Skin of body (tissue), 2 donors: ENCODE data around the gene DHX58. TPM values are rescaled to one million over a fixed set of nuclear protein-coding genes. Genes with fewer than 3 reads are reported as not detected.

Source experiments
- DNase-seq: peaks from one replicate; lab custom pipeline; 2025; lab: John Stamatoyannopoulos, UW
- total RNA-seq: library from RNA; depleted of rRNA; stranded (reverse); fragments of >200 nt; gene quantifications from one replicate; pipeline ENCODE4 v1.2.3, GENCODE V29; 2014

DHX58 gene
- total RNA-seq, 1 donor from 2014 or later: 5.4 TPM

DNA sequence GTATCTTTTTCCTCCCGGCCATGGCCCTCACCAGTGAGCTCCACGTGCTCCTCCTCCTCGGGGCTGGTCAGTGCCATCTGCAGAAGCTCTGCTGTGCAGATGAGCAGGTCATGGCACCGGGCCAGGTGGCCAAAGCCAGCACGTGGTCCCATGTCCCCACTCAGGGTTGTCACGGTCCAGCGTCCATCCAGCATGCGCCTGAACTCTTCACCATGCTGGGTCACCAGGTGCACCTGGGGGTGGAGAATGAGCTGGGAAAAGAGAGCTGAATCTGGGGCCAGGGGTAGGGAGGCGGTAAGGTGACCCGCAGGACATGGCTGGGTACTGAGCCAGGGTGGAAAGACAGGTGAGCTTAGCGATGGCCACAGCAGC lies 1.3 kb downstream of the DHX58 start:
- no peak for DNase-seq

DNA sequence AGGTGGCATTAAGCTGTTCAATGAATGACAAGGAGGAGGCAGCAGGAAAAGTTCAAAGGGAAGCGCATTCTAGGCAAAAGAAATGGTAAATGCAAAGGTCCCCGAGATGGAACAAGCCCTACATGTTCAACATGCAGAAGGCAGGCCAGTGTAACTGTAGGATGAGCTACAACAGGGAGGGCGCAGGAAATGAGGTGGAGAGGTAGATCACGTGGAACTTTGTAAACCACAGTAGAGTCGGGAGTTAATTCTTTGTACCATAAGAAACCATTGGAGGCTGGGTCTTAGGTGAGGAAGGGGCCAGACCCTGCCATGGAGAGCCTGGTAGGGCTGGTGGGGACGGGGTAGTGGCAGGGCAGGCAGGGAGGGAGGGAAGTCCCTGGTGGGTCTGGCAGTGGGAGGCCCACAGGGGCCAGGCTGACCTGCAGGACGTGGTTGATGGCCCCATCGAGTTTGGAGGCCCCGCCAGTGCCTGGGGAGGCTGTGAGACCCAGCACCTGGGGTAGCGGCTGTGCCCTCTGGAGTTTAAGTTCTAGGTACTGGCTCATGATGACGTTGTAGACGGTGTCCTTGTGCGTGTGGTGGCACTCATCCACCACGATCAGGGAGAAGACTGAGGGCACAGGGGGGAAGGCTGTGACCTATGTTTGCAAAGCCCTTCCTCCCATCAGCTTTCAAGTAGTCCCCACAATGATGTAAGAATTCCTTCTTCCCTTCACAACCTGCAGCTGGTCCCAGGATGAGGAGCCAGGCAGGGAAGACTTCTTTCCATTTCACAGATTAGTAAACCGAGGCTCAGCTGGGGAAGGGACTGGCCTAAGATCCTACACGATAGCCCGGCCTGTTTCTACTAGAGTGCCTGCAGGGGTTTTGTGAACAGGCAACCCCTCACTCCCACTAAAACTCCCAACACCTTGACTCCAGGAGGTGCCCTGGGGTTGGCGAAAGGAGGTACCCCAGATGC lies 1.9 kb downstream of the DHX58 start:
- no peak for DNase-seq

- DNase-seq: no peak
These were observed 3.4 kb downstream of the DHX58 start for GRCh38 chr17:42109086-42109485.

GRCh38 chr17:42107597-42108576 lies 4.6 kb downstream of the DHX58 start:
- no peak for DNase-seq

DNA sequence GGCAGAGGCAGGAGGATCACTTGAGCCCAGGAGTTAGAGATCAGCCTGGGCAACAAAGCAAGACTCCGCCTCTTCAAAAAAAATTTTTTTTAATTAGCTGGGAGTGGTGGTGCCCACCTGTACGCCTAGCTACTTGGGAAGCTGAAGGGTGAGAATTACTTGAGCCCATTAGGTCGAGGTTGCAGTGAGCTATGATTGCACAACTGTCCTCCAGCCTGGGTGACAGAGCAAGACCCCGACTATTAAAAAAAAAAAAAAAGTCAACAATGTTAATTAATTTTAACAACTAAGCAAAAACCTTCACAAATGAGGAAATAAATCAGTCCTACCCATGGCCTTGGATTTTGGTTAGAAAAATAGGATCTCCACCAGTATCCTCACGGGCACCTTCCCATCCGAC lies 5.4 kb downstream of the DHX58 start:
- DNase-seq: no peak

GRCh38 chr17:42106009-42106408 lies 6.5 kb downstream of the DHX58 start:
- DNase-seq: no peak

DNA sequence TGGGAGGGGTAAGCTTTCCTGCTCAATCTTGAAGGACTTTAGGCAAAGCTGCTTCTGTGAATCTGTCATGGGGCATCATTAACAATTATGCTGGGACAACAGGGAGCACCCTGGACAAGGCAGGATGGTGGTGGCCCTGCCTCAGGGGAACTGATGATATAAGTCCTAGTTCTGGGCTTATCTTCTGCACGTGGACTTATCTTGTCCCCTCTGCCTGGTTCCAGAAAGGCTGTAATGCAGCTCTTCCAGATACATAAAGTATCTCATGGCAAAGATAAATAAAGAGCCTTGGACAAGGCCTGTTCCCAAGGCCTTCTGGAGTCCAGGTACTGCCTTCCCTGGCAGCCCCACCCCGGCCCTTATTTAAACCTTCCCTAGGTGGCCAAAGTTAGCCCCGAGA lies 8.2 kb downstream of the DHX58 start:
- DNase-seq: no peak

GRCh38 chr17:42103221-42103954 lies 9.1 kb downstream of the DHX58 start:
- no peak for DNase-seq

DNA sequence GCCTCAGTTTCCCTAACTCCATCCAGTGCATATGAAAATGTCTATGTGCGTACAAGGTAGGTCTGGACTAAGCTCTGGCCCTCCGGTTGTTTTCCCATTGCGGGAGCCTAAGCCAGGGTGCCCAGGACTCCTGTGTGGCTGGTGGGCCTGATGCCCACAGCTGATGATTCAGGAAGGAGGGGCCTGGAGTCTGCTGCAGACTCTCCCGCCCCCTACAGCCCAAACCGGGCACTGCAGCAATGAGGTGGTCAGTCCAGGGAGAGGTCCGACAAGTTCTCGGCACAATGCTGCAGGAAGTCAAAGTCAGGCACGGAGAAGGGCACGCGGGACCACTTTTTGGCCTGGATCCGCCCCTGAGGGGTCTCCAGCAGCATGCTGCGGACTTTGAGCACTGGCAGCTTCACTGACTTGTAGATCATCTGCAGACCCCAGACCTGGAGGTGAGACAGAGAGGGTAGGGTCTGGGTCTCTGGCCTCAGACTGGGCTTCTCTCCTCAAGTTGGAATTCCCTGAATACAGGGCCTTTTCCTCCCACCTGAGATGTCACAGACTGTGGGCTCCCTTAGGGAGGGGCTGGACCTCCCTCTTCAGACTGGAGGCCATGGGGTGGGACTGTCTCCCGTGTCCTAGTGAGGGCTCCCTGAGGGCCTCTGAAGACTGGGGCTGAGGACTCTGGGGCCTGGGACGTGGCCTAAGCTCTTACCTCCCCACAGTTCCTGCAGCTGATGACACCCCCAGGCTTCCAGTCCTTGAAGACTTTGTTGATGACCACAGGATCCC lies 10.8 kb downstream of the DHX58 start:
- DNase-seq: no peak

DNA sequence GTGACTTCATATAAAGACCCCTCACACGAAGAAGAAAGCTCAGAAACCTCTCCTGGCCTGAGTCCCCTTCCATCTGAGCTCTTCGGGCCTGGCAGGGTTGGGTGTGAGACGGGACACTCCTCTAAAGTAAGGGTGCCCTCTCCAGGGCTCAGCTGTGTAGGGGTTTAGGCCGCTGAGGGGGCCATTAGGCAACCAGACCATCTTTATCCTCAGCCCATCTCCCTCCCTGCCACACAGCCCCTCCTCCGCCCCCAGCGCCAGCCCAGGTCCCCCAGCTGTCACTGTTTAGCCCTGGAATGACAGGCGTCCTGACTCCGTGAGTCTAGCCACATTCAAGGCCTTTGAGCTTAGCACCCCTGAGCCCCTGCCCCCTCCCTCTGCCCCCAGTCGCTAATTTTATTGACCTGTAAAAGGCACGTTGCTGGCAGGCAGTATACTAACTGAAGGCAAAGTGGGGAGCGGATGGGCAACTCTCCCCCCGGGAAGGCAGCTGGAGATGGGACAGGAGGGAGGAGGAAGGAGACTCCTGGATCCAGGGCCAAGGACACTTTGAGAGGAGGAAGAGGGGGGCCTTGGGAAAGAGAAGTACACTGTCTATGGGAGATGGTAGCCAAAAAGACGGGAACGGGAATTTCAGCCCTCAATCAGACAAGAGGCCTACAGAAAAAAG lies 13.6 kb downstream of the DHX58 start:
- DNase-seq: no peak

GRCh38 chr17:42097691-42098631 lies 14.6 kb downstream of the DHX58 start, which contains the start of gene ZNF385C:
Gene ZNF385C, minus strand, starts transcription at chr17:42098473. Its CDS starts 35,417 bp downstream, at chr17:42063056.
- no peak for DNase-seq

GRCh38 chr17:42096360-42097111 lies 16.0 kb downstream of the DHX58 start:
- DNase-seq: no peak

DNA sequence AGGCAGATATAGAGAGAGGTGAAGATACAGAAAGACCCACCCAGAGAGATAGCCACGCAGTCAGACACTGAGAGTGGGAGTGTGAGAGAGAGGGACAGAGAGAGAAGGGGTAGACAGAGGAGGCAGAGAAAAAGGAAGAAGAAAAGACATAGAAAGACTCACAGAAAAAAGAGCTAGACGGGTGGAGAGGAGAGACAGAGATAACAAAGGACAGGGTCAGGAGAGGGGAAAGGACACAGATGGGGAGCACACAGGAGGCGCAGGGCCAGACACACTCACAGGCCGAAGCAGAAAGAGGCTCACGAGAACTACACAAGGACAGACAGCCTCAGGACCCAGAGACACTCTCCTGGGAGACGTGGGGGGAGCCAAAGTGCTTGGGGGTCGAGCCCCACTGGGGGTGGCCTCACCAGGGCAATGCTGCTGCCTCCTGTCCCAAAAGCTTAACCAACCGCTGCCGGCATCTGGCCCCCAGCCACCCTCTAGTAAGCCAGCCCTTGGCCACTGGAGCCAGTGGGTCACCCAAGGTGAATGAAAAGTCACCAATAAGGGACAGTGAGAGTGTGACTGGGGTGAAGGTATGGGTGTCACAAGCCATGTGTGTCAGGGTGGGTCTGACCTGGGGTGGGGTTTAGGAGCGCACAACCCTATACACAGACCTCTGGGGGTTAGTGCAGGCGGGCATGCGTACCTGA lies 18.0 kb downstream of the DHX58 start:
- no peak for DNase-seq

DNA sequence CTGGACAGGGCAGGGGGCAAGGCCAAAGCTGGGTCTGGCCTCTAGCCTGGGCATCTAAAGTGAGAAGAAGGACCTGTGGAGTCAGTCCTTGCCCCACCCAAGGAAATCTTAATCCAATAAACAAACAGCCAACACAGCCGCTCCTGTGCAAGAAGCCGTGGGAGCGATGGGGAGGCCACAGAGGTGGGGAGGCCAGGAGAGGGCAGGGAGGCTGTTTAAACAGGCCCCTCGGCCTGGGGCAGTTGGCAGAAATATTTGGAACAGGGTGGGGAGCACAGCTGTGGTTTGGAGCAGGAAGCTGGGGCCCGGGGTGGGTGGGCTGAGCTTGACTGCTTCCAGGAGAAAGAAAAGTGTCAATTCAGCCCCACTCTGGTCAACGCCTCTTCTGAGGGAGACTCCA lies 19.6 kb downstream of the DHX58 start:
- DNase-seq: no peak

- no peak for DNase-seq
These were observed 21.3 kb downstream of the DHX58 start for GRCh38 chr17:42090964-42091790.

GRCh38 chr17:42088736-42089135 lies 23.8 kb downstream of the DHX58 start:
- DNase-seq: no peak
